ENCODE data around the gene DNAH11.

The DNAH11 gene

DNA sequence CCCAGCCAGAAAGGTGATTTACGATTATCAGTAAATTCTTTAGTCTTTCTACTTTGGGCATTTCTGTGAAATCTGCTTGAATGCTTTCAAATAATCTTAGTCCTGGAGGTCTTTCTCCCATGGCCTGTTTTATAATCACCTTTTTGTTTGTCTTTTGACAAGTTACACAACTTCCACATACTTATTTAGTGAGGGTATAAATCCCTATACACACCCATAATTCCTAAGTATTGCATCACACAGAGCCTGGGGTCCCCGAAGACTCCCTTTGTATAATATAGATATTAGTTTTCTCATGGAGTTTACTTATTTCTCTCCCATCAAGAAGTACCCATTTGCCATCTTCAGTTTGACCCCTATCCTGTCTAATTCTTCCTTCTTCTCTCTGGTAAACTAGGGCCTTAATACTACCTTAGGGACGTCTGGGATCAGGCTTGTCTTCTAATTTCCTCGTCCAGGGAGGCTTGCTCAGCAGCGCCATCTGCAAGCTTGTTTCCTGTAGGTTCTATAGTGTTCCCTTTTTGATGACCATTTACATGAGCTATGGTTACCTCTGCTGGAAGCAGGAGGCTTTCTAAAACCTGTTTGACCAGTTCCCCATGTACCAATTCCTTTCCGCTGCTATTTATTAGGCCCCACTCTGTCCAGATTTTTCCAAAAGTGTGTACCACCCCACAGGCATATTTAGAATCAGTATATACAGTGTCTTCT is 8.1 kb downstream of the DNAH11 start:
- DNase-seq (ENCODE audit: low read depth) = no peak

- no peak for DNase-seq (ENCODE audit: low read depth)
Observed at GRCh38 chr7:21562385-21562784, 19.5 kb downstream of the DNAH11 start.

- no peak for DNase-seq (ENCODE audit: low read depth)
Observed at GRCh38 chr7:21565614-21566013, 22.8 kb downstream of the DNAH11 start.

GRCh38 chr7:21566094-21566493 is 23.3 kb downstream of the DNAH11 start:
- DNase-seq (ENCODE audit: low read depth) = no peak

DNA sequence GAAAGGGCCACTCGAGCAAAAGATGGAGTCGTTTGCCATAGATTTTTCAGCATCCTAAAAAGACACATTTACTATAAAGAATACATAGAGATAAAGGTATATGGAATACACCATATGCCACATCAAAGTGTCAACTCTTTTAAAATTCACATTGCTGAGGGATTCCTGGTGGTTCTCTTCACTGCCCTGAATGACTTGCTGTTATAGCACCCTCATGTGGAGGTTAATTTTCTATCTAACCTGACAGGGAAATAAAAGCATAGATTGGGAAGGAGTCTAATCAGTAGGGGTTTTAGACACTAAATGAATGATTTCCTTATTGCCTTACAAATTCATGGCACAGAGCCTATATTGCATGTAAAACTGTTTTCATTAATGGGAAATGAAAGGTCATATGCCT is 25.9 kb downstream of the DNAH11 start:
- DNase-seq (ENCODE audit: low read depth) = no peak

- no peak for DNase-seq (ENCODE audit: low read depth)
Observed at GRCh38 chr7:21572331-21573313, 29.8 kb downstream of the DNAH11 start.

DNA sequence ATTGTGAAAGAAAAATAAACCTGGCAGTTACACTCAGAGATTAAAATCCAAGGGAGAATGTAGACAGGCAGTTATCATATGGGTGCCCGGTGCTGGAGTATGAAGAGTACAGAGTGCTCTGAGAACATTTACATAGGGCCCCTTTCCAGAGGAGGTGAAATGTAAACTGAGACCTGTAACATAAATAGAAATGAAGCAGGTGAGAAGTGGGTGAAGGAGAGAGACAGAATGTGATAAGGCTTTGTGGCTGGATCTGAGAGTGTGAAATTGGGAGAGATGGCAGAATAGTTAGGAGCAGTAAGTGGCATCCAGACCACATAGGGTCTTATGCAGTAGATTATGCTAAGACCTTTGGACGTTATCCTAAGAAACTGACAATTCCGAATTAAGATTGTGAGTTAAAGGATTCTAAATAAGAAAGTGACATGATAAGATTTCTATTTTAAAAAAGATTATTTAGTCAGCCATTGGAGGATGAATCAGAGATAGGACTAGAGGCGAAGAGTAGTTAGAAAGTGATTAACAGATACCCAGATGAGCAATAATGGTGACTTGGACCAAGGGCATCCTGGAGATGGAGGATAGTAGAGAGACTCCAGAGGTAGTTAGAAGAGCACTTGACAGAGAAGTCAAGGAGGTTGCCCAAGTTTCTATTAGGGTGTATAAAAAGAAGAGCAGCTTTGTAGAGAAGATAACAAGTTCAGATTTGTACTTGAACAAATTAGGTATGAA is 36.7 kb downstream of the DNAH11 start:
- no peak for DNase-seq (ENCODE audit: low read depth)

- no peak for DNase-seq (ENCODE audit: low read depth)
Observed at GRCh38 chr7:21580073-21580521, 37.3 kb downstream of the DNAH11 start.

DNA sequence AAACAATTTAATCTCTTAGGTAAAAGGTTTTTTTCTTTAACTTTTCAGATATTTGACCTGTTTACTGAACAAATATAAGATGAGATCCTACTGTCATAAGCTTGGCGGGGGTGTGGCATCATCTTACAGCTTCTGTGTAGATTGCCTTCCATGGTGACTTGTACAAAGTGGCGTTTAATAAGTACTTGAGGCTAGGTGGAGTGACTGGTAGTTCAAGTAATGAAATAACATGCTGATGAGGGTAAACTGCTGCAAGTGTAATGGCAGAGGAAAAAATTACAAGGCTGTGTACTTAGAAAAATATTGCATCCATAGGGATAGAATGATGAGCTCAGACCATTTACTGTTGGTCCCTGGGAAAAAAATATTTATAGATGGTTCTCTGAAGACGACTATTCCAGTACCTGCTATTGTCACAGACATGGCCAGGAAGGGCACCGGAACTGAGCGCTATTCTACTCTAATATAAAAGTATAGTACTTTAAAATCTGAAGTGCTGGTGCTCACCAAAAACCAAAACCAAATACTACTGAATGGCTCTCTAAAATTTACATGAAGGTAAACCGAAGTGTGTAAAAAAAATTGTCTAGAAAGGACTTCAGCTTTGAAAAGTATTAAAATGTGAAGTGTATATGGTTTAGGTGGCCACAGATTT is 42.4 kb downstream of the DNAH11 start:
- no peak for DNase-seq (ENCODE audit: low read depth)

DNA sequence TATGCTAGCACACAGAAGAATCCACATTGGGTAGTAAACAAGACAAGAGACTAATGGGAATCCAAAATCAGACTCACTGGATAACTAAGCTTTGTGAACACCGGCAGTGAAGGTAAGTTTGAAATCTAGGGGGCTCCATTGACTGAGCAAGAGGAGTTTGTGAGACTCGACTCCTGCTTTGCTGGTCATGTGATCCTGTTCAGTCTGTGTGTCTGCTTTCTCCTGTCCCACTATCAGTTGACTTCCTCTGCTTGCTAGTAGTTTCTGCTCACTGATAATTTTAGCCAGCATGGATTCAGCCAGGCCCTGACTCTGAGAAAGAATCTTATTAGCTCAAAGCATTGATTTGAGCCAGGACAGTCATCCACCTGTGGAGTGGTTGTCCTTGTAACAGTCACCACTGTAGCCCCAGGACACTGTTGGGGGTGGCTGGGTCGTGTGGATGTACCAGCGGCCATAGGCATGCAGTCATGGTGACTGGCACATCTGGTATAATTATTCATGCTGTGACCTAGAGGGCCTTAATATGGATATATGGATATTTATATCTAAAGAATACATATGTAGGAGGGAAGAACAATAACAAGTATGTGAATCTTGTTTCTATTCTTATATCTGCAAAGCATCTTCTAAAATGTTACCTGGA is 44.4 kb downstream of the DNAH11 start:
- no peak for DNase-seq (ENCODE audit: low read depth)

DNA sequence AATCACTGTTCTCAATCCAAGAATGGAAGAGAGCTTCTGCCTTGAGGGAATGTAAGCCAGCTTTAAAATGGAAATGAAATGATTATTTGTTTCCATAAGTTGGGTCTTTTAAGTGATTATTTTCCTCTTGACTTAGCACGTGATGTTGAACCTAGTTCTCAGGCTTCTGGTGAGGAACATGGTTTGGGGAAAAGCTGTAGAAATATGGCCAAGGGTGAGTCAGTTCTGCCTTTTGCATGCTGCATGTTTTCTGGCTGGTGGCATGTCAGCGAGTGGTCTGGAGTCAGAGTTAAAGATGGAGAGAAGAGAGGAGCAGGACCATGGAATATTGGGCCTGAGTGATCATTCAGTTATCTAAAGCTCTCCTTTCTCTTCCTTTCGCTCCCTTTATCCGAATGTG is 54.0 kb downstream of the DNAH11 start:
- no peak for DNase-seq (ENCODE audit: low read depth)

DNA sequence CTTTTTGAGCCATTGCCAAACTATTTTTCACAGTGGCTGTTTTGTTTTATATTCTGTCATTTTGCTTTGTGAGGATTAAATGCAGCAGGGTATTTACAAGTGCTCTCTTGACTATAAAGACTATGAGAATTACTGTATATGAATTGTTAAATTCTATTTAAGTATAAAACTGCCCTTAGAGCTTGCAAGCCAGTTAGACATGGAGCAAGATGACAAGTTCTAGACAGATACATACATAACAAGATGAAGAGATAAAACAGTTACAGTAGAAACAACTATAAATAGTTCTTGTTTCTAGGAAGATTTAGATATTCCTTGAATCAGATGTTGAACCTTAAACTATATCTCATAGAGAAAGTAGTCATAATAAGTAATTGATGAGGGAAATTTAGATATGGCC is 60.6 kb downstream of the DNAH11 start:
- no peak for DNase-seq (ENCODE audit: low read depth)

GRCh38 chr7:21603972-21604749 is 61.3 kb downstream of the DNAH11 start:
- no peak for DNase-seq (ENCODE audit: low read depth)

DNA sequence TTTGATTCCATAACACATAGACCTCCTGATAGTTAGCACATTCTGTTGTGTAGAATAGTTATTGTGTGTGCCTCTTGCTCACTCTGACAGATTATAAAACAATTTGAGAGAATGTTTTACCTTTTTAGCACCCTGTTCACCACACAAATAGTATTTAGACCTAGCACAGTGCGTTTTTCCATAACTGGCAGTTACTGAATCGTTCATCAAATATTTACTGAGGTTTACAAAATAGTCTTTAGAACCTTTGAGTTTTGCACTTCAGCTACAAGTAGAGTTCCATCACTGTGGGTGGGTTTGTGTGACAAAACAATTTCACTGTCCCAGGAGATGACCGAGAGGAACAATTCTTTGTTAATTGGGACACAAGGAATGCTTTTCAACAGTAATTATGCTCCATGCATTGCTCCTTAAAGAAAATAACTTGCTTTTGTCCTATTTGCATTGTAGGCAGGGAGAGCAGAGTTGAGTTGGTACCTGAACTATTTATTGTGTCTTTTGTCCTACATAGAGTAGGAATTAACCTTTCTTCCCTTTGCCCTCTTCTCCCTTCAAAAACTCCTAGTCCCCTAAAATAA is 62.3 kb downstream of the DNAH11 start:
- no peak for DNase-seq (ENCODE audit: low read depth)

- no peak for DNase-seq (ENCODE audit: low read depth)
Observed at GRCh38 chr7:21608465-21608864, 65.6 kb downstream of the DNAH11 start.

DNA sequence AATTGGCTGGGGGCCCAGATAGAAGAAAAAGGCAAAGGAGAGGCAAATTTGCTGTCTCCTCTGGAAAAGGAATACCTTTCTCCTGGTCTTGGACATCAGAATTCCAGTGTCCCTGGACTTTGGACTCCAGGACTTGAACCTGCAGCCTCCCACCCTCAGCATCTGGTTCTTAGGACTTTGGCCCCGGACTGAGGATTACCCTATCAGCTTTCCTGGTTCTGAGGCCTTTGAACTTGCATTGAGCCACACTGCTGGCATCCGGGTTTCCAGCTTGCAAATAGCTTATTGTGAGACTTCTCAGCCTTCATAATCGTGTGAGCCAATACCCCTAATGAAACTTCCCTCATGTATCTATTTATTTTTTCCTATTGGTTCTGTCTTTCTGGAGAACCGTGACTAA is 68.3 kb downstream of the DNAH11 start:
- no peak for DNase-seq (ENCODE audit: low read depth)

- no peak for DNase-seq (ENCODE audit: low read depth)
Observed at GRCh38 chr7:21616091-21616490, 73.3 kb downstream of the DNAH11 start.

- DNase-seq (ENCODE audit: low read depth) = no peak
Observed at GRCh38 chr7:21616796-21617436, 74.1 kb downstream of the DNAH11 start.

GRCh38 chr7:21617513-21617912 is 74.7 kb downstream of the DNAH11 start:
- DNase-seq (ENCODE audit: low read depth) = no peak

- DNase-seq (ENCODE audit: low read depth) = no peak
Observed at GRCh38 chr7:21617916-21618390, 75.1 kb downstream of the DNAH11 start.
